ENCODE data around the gene SH3BGRL2. TPM values are rescaled to one million over a fixed set of nuclear protein-coding genes. Genes with fewer than 3 reads are reported as not detected.

SH3BGRL2 gene
- total RNA-seq, 4 donors from 2014 or later: 18.2 to 65.4 (median 40.1) TPM

DNA sequence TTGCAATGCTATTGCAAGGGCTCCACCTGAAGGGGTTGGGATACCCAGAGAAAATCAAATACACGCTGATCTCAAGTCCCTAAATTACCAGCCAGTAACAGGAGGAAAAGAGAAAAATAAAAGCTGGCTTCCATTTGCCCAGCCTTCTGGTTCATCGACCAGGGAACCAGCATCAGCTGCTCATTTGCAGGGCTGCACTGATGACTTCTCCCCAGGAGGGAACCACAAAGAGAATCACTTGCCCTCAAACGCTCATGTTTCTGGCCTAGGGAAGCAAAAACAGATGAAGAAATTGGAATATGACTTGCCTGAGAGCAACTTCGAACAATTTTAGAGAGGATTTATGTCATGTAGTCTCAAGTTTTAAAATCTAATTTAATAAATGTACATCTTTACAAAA lies 119.7 kb downstream of the SH3BGRL2 start:
- intact Hi-C loops (cut with DNase I; ENCODE audit: low total_unique reads): no loop called here
- no peak overlapping the region for H3K4me3 ChIP-seq (ENCODE audit: low read depth, poor library complexity, severe bottlenecking)
- TF ChIP-seq POLR2A (IDR thresholded peaks at IDR 0.05): no peak
- TF ChIP-seq, protein P1, sequence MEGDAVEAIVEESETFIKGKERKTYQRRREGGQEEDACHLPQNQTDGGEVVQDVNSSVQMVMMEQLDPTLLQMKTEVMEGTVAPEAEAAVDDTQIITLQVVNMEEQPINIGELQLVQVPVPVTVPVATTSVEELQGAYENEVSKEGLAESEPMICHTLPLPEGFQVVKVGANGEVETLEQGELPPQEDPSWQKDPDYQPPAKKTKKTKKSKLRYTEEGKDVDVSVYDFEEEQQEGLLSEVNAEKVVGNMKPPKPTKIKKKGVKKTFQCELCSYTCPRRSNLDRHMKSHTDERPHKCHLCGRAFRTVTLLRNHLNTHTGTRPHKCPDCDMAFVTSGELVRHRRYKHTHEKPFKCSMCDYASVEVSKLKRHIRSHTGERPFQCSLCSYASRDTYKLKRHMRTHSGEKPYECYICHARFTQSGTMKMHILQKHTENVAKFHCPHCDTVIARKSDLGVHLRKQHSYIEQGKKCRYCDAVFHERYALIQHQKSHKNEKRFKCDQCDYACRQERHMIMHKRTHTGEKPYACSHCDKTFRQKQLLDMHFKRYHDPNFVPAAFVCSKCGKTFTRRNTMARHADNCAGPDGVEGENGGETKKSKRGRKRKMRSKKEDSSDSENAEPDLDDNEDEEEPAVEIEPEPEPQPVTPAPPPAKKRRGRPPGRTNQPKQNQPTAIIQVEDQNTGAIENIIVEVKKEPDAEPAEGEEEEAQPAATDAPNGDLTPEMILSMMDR (IDR thresholded peaks at IDR 0.05): no peak
- no peak for DNase-seq (ENCODE audit: low spot score in 2 of 2)
- WGBS, 2 donors: 42 to 52% methylated on average over 4 of the region's 4 CpGs

Other genes with a start within 250 kb of the SH3BGRL2 start
- gene LCA5, start 93.9 kb upstream of the SH3BGRL2 start, total RNA-seq: 1 to 10 TPM; 1.8 to 2.8 (median 2.2) TPM